ENCODE results near the gene LRRC72.

DNA sequence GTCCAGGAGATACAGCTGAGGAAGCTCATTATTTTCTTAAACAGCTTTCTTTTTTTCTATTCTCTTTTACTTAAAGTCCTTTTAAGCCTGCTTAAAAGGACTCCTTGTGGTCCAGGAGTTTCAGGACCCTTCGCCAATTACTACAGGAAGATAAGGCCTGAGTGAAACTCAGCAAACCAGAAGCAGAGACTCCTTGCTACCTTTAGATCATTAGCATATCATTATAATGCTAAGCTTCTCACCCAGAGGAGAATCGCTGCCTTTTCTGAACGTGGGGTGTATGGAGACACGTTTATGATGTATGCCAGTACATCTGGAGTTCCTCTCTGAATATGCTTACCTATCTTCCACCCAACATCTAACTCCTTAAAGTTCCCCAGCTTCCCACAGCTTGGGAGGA lies 71.4 kb downstream of the LRRC72 start:
- TF ChIP-seq POLR2A (IDR thresholded peaks at IDR 0.05) (no peak), EP300 (IDR thresholded peaks at IDR 0.05) (no peak), POLR2AphosphoS5 (IDR thresholded peaks at IDR 0.05) (no peak)
- TF ChIP-seq, protein P1, sequence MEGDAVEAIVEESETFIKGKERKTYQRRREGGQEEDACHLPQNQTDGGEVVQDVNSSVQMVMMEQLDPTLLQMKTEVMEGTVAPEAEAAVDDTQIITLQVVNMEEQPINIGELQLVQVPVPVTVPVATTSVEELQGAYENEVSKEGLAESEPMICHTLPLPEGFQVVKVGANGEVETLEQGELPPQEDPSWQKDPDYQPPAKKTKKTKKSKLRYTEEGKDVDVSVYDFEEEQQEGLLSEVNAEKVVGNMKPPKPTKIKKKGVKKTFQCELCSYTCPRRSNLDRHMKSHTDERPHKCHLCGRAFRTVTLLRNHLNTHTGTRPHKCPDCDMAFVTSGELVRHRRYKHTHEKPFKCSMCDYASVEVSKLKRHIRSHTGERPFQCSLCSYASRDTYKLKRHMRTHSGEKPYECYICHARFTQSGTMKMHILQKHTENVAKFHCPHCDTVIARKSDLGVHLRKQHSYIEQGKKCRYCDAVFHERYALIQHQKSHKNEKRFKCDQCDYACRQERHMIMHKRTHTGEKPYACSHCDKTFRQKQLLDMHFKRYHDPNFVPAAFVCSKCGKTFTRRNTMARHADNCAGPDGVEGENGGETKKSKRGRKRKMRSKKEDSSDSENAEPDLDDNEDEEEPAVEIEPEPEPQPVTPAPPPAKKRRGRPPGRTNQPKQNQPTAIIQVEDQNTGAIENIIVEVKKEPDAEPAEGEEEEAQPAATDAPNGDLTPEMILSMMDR (IDR thresholded peaks at IDR 0.05), result no peak

Measured in suprapubic skin (tissue), 4 donors.